ENCODE results near the gene TBCD.

- TF ChIP-seq CTCF (conservative IDR thresholded peaks at IDR 0.05; ENCODE audit: low read length), result no peak
- TF ChIP-seq EZH2phosphoT487 (IDR thresholded peaks at IDR 0.05; ENCODE audit: borderline replicate concordance, low read depth, low read length), result no peak
Measured at GRCh38 chr17:82946081-82946480, 194.2 kb downstream of the TBCD start.

Data from OCI-LY7 (cell line).